Measurements from ENCODE around the gene HIVEP3.

GRCh38 chr1:41813755-41814745 lies 104.7 kb downstream of the HIVEP3 start:
- TF ChIP-seq CTCF (IDR thresholded peaks at IDR 0.05; ENCODE audit: borderline replicate concordance, extremely low read depth, low read length, poor library complexity, severe bottlenecking) (no peak), EZH2 (IDR thresholded peaks at IDR 0.05; ENCODE audit: borderline replicate concordance, low read depth, low read length, severe bottlenecking) (no peak)

Data from DND-41 (cell line).